Tibial artery (tissue), 4 donors: ENCODE results near the gene MACF1.

Experiments
- DNase-seq, 2 donors: peaks; one replicate each; pipeline ENCODE4 v3.0.0-alpha.2; 2019
- H3K27ac ChIP-seq, 2 donors: fragments of 200-600 bp; sonication (generic) in 1 of 2; 1 replicate in 1 of 2; 2 replicates in 1 of 2; pipeline ENCODE4 v1.5.1; 2018 to 2019; ENCODE audit warnings: mild to moderate bottlenecking in 1 of 2
- H3K27me3 ChIP-seq, 2 donors: fragments of 200-600 bp; sonication (generic) in 1 of 2; one replicate each; pipeline versions ENCODE4 v1.5.1 to v1.6.0; 2016 to 2019
- H3K36me3 ChIP-seq, 3 donors: fragments of 200-600 bp; sonication (generic) in 2 of 3; one replicate each; pipeline ENCODE4 v1.5.1; 2016 to 2019; ENCODE audit warnings: mild to moderate bottlenecking in 2 of 3
- H3K4me1 ChIP-seq, 4 donors: fragments of 200-600 bp; sonication (generic) in 2 of 4; 1 replicate in 3 of 4; 2 replicates in 1 of 4; pipeline ENCODE4 v1.5.1; 2016 to 2019
- H3K4me3 ChIP-seq, 2 donors: fragments of 200-600 bp; sonication (generic) in 1 of 2; 1 replicate in 1 of 2; 2 replicates in 1 of 2; pipeline ENCODE4 v1.5.1; 2018 to 2019; ENCODE audit warnings: mild to moderate bottlenecking in 2 of 2
- H3K9me3 ChIP-seq, 3 donors: fragments of 200-600 bp; sonication (generic) in 1 of 3; one replicate each; pipeline ENCODE4 v1.5.1; 2016 to 2019
- intact Hi-C: fragments of 100-400 bp; cut with DNase I; formaldehyde crosslinking; loops from one replicate; pipeline ENCODE4 v1.15.0; 2023; ENCODE audit warnings: low total_unique reads
- TF ChIP-seq, protein P1 (sequence below), 2 experiments: fragments of 200-600 bp in 1 of 2; fragments of 450-650 bp in 1 of 2; IDR thresholded peaks; one replicate each; pipeline ENCODE4 v1.5.1; 2017 to 2019; ENCODE audit warnings: antibody characterized with exemption in 2 of 2, mild to moderate bottlenecking in 1 of 2, moderate library complexity in 1 of 2

MACF1 gene

DNA sequence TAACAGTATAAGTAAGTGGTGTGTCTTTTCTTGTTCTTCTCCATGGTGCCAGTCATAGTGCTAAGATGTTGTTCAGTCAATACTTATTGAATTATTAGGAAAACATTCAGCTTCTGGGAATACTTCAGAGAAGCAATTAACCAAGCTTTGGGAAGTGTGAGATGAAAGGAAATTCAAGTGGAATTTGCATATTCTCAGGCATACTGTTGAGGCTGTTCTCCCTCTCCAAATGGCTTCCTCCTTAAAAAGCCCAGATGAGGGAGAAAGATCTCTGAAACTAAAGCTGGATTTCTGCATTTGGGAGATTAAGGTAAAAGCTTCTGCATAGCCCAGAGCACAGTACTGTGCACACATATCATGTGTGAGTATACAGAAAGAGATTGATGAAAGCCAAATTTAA is 73.4 kb downstream of the MACF1 start:
- DNase-seq = no peak
- peaks cover 0 to 76% (median 25%) of the 10 kb centered on the region in 4 donors for H3K4me1 ChIP-seq
- no peak overlapping the region for H3K4me3 ChIP-seq
- H3K27me3 ChIP-seq = no peaks in the 10 kb centered on the region
- H3K9me3 ChIP-seq = no peaks in the 10 kb centered on the region
- TF ChIP-seq, protein P1, sequence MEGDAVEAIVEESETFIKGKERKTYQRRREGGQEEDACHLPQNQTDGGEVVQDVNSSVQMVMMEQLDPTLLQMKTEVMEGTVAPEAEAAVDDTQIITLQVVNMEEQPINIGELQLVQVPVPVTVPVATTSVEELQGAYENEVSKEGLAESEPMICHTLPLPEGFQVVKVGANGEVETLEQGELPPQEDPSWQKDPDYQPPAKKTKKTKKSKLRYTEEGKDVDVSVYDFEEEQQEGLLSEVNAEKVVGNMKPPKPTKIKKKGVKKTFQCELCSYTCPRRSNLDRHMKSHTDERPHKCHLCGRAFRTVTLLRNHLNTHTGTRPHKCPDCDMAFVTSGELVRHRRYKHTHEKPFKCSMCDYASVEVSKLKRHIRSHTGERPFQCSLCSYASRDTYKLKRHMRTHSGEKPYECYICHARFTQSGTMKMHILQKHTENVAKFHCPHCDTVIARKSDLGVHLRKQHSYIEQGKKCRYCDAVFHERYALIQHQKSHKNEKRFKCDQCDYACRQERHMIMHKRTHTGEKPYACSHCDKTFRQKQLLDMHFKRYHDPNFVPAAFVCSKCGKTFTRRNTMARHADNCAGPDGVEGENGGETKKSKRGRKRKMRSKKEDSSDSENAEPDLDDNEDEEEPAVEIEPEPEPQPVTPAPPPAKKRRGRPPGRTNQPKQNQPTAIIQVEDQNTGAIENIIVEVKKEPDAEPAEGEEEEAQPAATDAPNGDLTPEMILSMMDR (IDR thresholded peaks at IDR 0.05) = no peak
- intact Hi-C loops = no loop called here
- peaks cover 0 to 4% (median 0%) of the 10 kb centered on the region in 3 donors for H3K36me3 ChIP-seq
- H3K27ac ChIP-seq = no peak overlapping the region

DNA sequence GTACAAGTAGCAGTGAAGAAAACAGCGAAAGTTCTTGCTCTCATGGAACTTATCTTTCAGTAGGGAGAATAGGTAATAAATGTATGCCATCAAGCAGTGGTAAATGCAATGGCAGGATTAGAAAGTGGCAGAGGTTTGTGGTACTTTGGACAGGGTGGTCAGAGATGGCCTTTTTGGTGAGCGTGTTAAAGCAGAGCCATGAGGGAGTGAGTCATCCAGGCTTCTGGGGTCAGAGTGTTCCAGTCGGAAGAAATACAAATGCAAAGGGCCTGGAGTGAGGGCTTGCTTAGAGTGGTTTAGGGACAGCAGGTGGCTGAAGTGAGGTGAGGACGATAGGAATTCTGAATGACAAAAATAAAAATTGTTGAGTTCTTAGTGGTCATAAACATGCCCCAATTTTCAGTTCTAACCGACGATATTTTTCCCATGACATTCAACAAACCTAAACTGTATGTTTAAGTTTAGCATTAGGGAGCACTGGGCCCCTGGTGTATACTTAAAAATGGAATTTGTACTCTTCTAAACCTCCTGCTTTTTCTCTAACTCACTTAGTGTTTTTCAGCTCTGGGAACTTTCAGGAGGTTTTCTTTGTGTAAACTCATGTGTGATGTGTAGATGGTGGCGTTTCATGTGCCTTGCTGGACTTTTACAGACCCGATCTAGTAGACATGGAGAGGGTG is 78.2 kb downstream of the MACF1 start:
- Histone ChIP-seq H3K27ac (peak overlapping the region; percentile 61), H3K27me3 (no peaks in the 10 kb centered on the region), H3K4me1 (peaks cover 0 to 47% (median 23%) of the 10 kb centered on the region in 4 donors), H3K9me3 (no peaks in the 10 kb centered on the region), H3K36me3 (peaks cover 36 to 52% (median 46%) of the 10 kb centered on the region in 3 donors), H3K4me3 (no peak overlapping the region)
- TF ChIP-seq, protein P1 (IDR thresholded peaks at IDR 0.05) = no peak
- intact Hi-C loops = no loop called here
- DNase-seq = no peak

DNA sequence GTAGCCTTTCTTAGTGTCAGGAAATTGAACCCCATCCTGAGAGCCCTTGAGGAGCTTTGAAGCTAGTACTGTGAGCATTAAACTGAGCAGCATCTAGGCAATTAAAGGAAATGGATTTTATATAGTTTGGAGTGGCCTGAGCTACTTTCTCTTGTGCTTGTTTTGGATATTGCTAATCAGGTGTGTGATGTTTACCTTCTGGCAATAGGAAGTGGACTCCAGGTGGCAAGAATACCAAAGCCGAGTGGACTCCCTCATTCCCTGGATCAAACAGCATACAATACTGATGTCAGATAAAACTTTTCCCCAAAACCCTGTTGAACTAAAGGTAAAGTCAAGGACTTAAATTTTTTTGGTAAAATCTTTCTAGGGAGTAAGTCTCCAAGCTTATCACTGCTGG is 79.4 kb downstream of the MACF1 start:
- TF ChIP-seq, protein P1 (IDR thresholded peaks at IDR 0.05) = no peak
- peaks cover 46 to 64% (median 58%) of the 10 kb centered on the region in 3 donors for H3K36me3 ChIP-seq
- intact Hi-C loops = no loop called here
- peaks cover 0 to 35% (median 15%) of the 10 kb centered on the region in 4 donors for H3K4me1 ChIP-seq
- H3K9me3 ChIP-seq = no peaks in the 10 kb centered on the region
- H3K27me3 ChIP-seq = no peaks in the 10 kb centered on the region
- DNase-seq = no peak
- H3K4me3 ChIP-seq = no peak overlapping the region
- peak overlapping the region; percentile 61 for H3K27ac ChIP-seq

DNA sequence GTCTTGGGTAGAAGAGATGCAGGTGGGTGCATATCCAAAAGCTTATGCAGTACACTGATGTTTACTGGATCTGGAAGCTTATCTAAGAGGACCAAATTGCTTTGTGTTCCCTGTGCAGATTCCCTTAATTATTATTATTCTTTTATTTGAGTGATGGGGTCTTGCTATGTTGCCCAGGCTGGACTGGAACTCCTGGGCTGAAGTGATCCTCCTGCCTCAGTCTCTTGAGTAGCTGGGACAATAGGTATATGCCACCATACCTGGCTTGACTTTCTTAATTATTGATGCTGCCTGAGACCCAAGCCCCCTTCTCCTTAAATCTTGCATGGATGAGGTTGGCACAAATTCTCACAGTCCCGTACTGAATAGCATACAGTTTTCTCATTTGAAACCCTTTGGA is 83.0 kb downstream of the MACF1 start:
- peaks cover 0 to 10% (median 4%) of the 10 kb centered on the region in 4 donors for H3K4me1 ChIP-seq
- TF ChIP-seq, protein P1 (IDR thresholded peaks at IDR 0.05) = no peak
- intact Hi-C loops = no loop called here
- no peaks in the 10 kb centered on the region for H3K27me3 ChIP-seq
- no peaks in the 10 kb centered on the region for H3K9me3 ChIP-seq
- peaks cover 69 to 81% (median 72%) of the 10 kb centered on the region in 3 donors for H3K36me3 ChIP-seq
- no peak overlapping the region for H3K4me3 ChIP-seq
- no peak for DNase-seq
- H3K27ac ChIP-seq = no peak overlapping the region

DNA sequence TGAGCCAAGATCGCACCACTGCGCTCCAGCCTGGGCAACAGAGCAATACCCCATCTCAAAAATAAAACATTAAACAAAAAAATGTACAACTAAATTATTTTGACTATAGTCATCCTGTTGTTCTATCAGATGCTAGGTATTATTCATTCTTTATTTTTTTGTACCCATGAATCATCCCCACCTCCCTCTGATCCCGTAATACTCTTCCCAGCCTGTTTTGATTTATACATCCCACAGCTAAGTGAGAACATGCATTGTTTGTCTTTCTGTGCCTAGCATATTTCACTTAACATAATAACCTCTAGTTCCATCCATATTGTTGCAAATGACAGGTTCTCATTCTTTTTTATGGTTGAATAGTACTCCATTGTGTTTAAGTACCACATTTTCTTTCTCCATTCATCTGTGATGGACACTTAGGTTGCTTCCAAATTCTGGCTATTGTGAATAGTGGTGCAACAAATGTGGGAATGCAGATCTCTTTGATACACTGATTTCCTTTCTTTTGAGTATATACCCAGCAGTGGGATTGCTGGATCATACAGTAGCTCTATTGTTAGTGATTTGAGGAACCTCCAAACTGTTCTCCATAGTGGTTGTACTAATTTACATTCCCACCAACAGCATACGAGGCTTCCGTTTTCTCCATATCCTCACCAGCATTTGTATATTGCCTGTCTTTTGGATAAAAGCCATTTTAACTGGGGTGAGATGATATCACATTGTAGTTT is 84.4 kb downstream of the MACF1 start:
- DNase-seq = no peak
- Histone ChIP-seq H3K27me3 (no peaks in the 10 kb centered on the region), H3K4me1 (no peaks in the 10 kb centered on the region), H3K9me3 (no peaks in the 10 kb centered on the region), H3K27ac (no peak overlapping the region), H3K36me3 (peaks cover 78 to 82% (median 81%) of the 10 kb centered on the region in 3 donors), H3K4me3 (no peak overlapping the region)
- intact Hi-C loops = no loop called here
- TF ChIP-seq, protein P1 (IDR thresholded peaks at IDR 0.05) = no peak
